Keratinocyte (primary cell): ENCODE results near the gene PCP4L1.

Source experiments
- CTCF ChIP-seq, 3 experiments: IDR thresholded peaks in 1 of 3; conservative IDR thresholded peaks in 1 of 3; optimal IDR thresholded peaks in 1 of 3; 2 replicates in 2 of 3; 3 replicates in 1 of 3; pipeline versions ENCODE3 to v1.5.1; 2011; ENCODE audit warnings: low read length in 3 of 3, mild to moderate bottlenecking in 3 of 3, moderate library complexity in 2 of 3, control low read depth in 1 of 3, inconsistent platforms in 1 of 3; ENCODE audit not compliant: insufficient read depth in 2 of 3; ENCODE audit errors: extremely low read depth in 1 of 3
- EZH2 ChIP-seq: IDR thresholded peaks from one replicate; pipeline ENCODE4 v1.6.1; 2012; ENCODE audit warnings: inconsistent platforms, mild to moderate bottlenecking, low read length, moderate library complexity

GRCh38 chr1:161242313-161242712 is 16.2 kb upstream of the PCP4L1 start:
- TF ChIP-seq CTCF (optimal IDR thresholded peaks at IDR 0.05 in 1 of 3, IDR thresholded peaks at IDR 0.05 in 1 of 3, conservative IDR thresholded peaks at IDR 0.05 in 1 of 3; ENCODE audit: extremely low read depth in 1 of 3, insufficient read depth in 2 of 3, low read length in 3 of 3) (no peak), EZH2 (no peak)
